HG03280 (cell line): Measurements from ENCODE around the gene SLCO2B1.

Experiments
- ATAC-seq: cut with Tn5 transposase; IDR thresholded peaks from one replicate; pipeline ENCODE4 v1.9.1; 2021; ENCODE audit warnings: mild to moderate bottlenecking, moderate library complexity; ENCODE audit not compliant: unreplicated experiment

The SLCO2B1 gene

DNA sequence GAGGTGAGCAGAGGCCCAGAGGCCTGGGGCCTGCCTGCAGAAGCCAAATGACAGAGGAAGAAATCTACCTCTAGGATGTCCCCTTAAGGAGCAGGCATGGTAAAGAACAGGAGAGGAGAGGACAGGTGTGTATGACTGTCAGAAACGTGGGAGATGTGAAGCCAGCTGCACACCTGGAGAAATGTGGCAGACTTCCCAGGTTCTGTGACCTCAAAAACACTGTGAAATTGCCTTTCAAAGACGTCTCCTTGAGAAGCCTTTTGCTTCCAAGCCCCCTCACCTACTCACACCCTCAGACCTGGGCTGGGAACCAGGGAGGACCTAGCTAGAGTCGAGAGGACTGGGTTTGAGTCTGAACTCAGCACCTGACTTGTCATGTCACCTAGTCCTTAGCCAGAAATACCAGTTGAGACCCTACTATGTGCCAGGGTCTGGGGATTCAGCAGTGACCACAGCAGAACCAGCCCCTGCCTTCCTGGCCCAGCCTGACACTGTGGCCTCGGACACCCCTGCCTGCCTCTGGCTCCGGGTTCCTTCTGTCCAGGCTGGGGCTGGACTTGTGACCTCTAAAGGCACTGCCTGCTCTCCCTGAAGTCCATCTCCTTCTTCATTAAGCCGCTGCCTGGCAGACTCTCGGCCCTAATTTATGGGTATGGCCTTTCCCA lies 95.2 kb downstream of the SLCO2B1 start:
- ATAC-seq = no peak

GRCh38 chr11:75246671-75247350 lies 95.9 kb downstream of the SLCO2B1 start:
- ATAC-seq = no peak

- ATAC-seq = no peak
Measured at GRCh38 chr11:75248924-75249256, 98.0 kb downstream of the SLCO2B1 start.

GRCh38 chr11:75249704-75250103 lies 98.8 kb downstream of the SLCO2B1 start:
- ATAC-seq = no peak

GRCh38 chr11:75254326-75254725 lies 103.4 kb downstream of the SLCO2B1 start:
- no peak for ATAC-seq
